SK-N-MC (cell line): Measurements from ENCODE around the gene NADK.

Experiments used
- EZH2 ChIP-seq: fragments of 200-600 bp; sonication (generic); IDR thresholded peaks from one replicate; pipeline ENCODE4 v1.6.1; 2017; ENCODE audit warnings: antibody characterized with exemption
- POLR2AphosphoS5 ChIP-seq: IDR thresholded peaks from 2 replicates; pipeline ENCODE4 v1.6.1; 2012; ENCODE audit warnings: mild to moderate bottlenecking, low read depth, low read length, borderline replicate concordance

DNA sequence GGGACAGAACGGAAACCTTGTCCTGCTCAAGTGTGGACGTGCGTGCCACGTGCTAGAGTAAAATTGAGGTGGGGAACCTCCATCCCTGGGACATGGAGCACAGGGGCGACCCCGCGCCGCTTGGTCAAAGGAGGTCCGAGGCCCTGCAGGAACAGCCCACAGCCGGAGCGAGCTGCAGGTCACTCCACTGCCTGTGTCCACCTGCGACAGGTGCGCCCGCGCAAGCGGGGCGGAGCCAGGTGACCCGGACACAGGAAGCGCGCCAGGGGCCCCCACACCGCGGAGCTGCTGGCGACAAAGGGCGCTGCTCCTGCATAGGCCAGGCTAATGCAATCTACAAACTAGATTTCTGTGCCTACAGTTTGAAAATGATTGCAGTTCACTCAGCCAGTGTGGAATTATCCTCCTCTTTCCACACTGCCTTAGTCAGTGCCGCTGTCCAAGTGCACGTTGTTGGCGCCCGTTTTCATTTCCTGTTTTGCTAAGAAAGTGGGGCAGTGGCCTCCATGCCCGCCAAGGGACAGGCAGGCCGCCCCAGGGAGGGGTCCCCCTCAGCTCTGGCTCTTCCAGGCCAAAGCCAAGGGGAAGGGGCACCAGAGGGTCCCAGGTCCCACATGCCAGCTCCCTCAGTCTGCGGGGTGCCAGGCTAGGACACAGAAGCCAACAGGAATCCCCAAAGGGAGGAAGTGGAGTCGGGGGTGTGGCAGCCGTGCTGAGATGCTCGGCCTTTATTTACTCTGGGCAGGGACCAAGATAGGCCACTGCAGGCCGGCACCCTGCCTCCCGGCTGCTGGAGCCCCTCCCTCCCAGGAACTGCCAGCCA, 4.3 kb upstream of the NADK start:
- TF ChIP-seq EZH2 = no peak
- no peak; the same call in none of the 2 replicates for TF ChIP-seq POLR2AphosphoS5
